HepG2 (cell line): ENCODE results near the gene FAM222B. TPM values are rescaled to one million over a fixed set of nuclear protein-coding genes. Genes with fewer than 3 reads are reported as not detected.

Source experiments
- DR1 ChIP-seq: sonication (generic); formaldehyde crosslinking; IDR thresholded peaks from 2 replicates; pipeline ENCODE4 v1.8.0; 2021; ENCODE audit warnings: mild to moderate bottlenecking, missing genetic modification reagents, inconsistent platforms
- FOXC1 ChIP-seq: sonication (generic); formaldehyde crosslinking; IDR thresholded peaks from 2 replicates; pipeline ENCODE4 v1.8.0; 2022; ENCODE audit warnings: mild to moderate bottlenecking, missing genetic modification reagents, borderline replicate concordance
- GMEB2 ChIP-seq: IDR thresholded peaks from 2 replicates; pipeline ENCODE4 v1.6.1; 2016; ENCODE audit warnings: missing biosample characterization, missing genetic modification reagents, low read depth
- HDAC6 ChIP-seq: fragments of 200-600 bp; sonication (generic); IDR thresholded peaks from 2 replicates; pipeline ENCODE4 v1.7.0; 2017; ENCODE audit warnings: mild to moderate bottlenecking, antibody characterized with exemption, low read length, low read depth
- HMGXB4 ChIP-seq, 2 experiments: sonication (generic) in 1 of 2; formaldehyde crosslinking in 1 of 2; IDR thresholded peaks; 2 replicates each; pipeline versions ENCODE4 v1.4.0 to v1.6.1; 2018 to 2020; ENCODE audit warnings: missing genetic modification reagents in 2 of 2, borderline replicate concordance in 1 of 2, low read depth in 1 of 2, mild to moderate bottlenecking in 1 of 2, missing biosample characterization in 1 of 2
- HNF4A ChIP-seq: sonication (generic); formaldehyde crosslinking; IDR thresholded peaks from 2 replicates; pipeline ENCODE4 v1.4.0; 2020; ENCODE audit warnings: missing genetic modification reagents
- KLF12 ChIP-seq: sonication (generic); formaldehyde crosslinking; IDR thresholded peaks from 2 replicates; pipeline ENCODE4 v1.4.0; 2020; ENCODE audit warnings: missing genetic modification reagents, borderline replicate concordance
- KLF15 ChIP-seq: sonication (generic); formaldehyde crosslinking; IDR thresholded peaks from 2 replicates; pipeline ENCODE4 v1.8.1; 2023; ENCODE audit warnings: borderline replicate concordance, mild to moderate bottlenecking, inconsistent platforms, missing genetic modification reagents, mixed read lengths
- MEIS1 ChIP-seq: sonication (generic); formaldehyde crosslinking; IDR thresholded peaks from 2 replicates; pipeline ENCODE4 v1.9.0; 2021; ENCODE audit warnings: mild to moderate bottlenecking, missing genetic modification reagents, moderate library complexity, borderline replicate concordance
- MXD3 ChIP-seq: IDR thresholded peaks from 2 replicates; pipeline ENCODE4 v1.6.1; 2016; ENCODE audit warnings: mild to moderate bottlenecking, missing biosample characterization, missing genetic modification reagents
- SP2 ChIP-seq: sonication (generic); formaldehyde crosslinking; IDR thresholded peaks from 2 replicates; pipeline ENCODE4 v1.5.1; 2020; ENCODE audit warnings: mild to moderate bottlenecking, missing genetic modification reagents
- TAF1 ChIP-seq: sonication (generic); formaldehyde crosslinking; IDR thresholded peaks from 2 replicates; pipeline ENCODE4 v1.4.0; 2020; ENCODE audit warnings: missing genetic modification reagents
- TAF15 ChIP-seq: fragments of 200-400 bp; formaldehyde crosslinking; IDR thresholded peaks from one replicate; pipeline ENCODE4 v1.6.1; 2018; ENCODE audit warnings: mild to moderate bottlenecking, low read depth, low read length; ENCODE audit not compliant: poor library complexity, severe bottlenecking
- TFAP4 ChIP-seq: sonication (generic); IDR thresholded peaks from 2 replicates; pipeline ENCODE4 v1.6.1; 2016; ENCODE audit warnings: low read depth, borderline replicate concordance
- TOE1 ChIP-seq: sonication (generic); formaldehyde crosslinking; IDR thresholded peaks from 2 replicates; pipeline ENCODE4 v1.4.0; 2020; ENCODE audit warnings: mild to moderate bottlenecking, missing genetic modification reagents
- ZBTB34 ChIP-seq: sonication (generic); formaldehyde crosslinking; IDR thresholded peaks from 2 replicates; pipeline ENCODE4 v1.8.0; 2022; ENCODE audit warnings: mild to moderate bottlenecking, missing genetic modification reagents
- ZFP91 ChIP-seq: sonication (generic); formaldehyde crosslinking; IDR thresholded peaks from 2 replicates; pipeline ENCODE4 v1.9.0; 2022; ENCODE audit warnings: missing genetic modification reagents, mild to moderate bottlenecking, borderline replicate concordance
- ZNF710 ChIP-seq: sonication (generic); formaldehyde crosslinking; IDR thresholded peaks from 2 replicates; pipeline ENCODE4 v1.5.0; 2020; ENCODE audit warnings: mild to moderate bottlenecking, missing genetic modification reagents, borderline replicate concordance
- polyA plus RNA-seq, 8 experiments: library from polyadenylated mRNA; depleted of rRNA in 3 of 8; stranded (reverse) in 7 of 8; unstranded in 1 of 8; fragments of >200 nt; fragmentation: Illumina TruSeq in 4 of 8; extraction: Trizol in 4 of 8; gene quantifications; 2 replicates each; pipeline versions ENCODE4 v1.2.1 to v1.2.3, GENCODE V29; 2011 to 2016; ENCODE audit warnings: low read depth in 4 of 8, missing spikeins in 1 of 8, mixed read lengths in 1 of 8; ENCODE audit not compliant: insufficient read depth in 1 of 8
- total RNA-seq, 5 experiments: library from RNA; depleted of rRNA; stranded (reverse); fragments of >200 nt; fragmentation: Illumina TruSeq; extraction: Trizol; gene quantifications; 2 replicates each; pipeline ENCODE4 v1.2.3, GENCODE V29; 2016; ENCODE audit warnings: low read depth in 1 of 5

Gene FAM222B
- total and polyA plus RNA-seq, 2 of the 13 experiments (the other 11 are each of a cell fraction or from before 2014, with no cell fraction given), result 3.5 to 7.3 TPM

GRCh38 chr17:28812091-28812747 is 30.4 kb downstream of the FAM222B start (continued):
- TF ChIP-seq SP2 (CRISPR knock-in tag), result peak; percentile 96
- TF ChIP-seq GMEB2, result no peak
- TF ChIP-seq TAF1 (CRISPR knock-in tag), result peak; percentile 32
- TF ChIP-seq MEIS1, result no peak
- no peak for TF ChIP-seq HDAC6
- TF ChIP-seq FOXC1, result no peak; the same call in 1 of the 2 replicates
- TF ChIP-seq ZNF710 (CRISPR knock-in tag), result peak; percentile 54; the same call in 1 of the 2 replicates
- 0 out of 2 replicates have a peak, but pooled peaks have one; percentile 25 for TF ChIP-seq MXD3 (CRISPR knock-in tag)
- TF ChIP-seq KLF12, result no peak
- peak; percentile 37 for TF ChIP-seq TAF15
- no peak for TF ChIP-seq KLF15 (CRISPR knock-in tag)
- peak; percentile 28; the same call in 1 of the 2 replicates for TF ChIP-seq TFAP4
- no peak for TF ChIP-seq ZBTB34 (CRISPR knock-in tag)
- peak in 1 of 2 experiments; percentile 45; a peak in 1 of 4 replicates for TF ChIP-seq HMGXB4 (CRISPR knock-in tag; IDR thresholded peaks at IDR 0.05; ENCODE audit: borderline replicate concordance in 1 of 2, low read depth in 1 of 2)
- TF ChIP-seq TOE1 (CRISPR knock-in tag), result no peak
- TF ChIP-seq ZFP91 (CRISPR knock-in tag), result peak; percentile 49; the same call in 1 of the 2 replicates
- no peak for TF ChIP-seq HNF4A (CRISPR knock-in tag)
- no peak for TF ChIP-seq DR1 (CRISPR knock-in tag)
